Measurements from ENCODE around the gene TENT5D.
"Not testable (repeated sequence)": the region's sequence is repeated elsewhere in the genome, so short reads cannot be mapped to it uniquely, and the experiment has no call there.

Gene TENT5D

GRCh38 chrX:80420147-80420546 is at the start of gene TENT5D:
Gene TENT5D, plus strand, starts transcription at chrX:80420447. Its CDS starts 22,093 bp downstream, at chrX:80442540.
- no peak for DNase-seq

DNA sequence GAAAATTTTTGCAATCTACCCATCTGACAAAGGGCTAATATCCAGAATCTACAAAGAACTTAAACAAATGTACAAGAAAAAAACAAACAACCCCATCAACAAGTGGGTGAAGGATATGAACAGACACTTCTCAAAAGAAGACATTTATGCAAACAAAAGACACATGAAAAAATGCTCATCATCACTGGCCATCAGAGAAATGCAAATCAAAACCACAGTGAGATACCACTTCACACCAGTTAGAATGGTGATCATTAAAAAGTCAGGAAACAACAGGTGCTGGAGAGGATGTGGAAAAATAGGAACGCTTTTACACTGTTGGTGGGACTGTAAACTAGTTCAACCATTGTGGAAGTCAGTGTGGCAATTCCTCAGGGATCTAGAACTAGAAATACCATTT is 34.6 kb upstream of the TENT5D start:
- not testable (repeated sequence) for DNase-seq

- DNase-seq: no peak
Measured at GRCh38 chrX:80388206-80388605, 32.0 kb upstream of the TENT5D start.

- DNase-seq: no peak
Measured at GRCh38 chrX:80412042-80412441, 8.2 kb upstream of the TENT5D start.

DNA sequence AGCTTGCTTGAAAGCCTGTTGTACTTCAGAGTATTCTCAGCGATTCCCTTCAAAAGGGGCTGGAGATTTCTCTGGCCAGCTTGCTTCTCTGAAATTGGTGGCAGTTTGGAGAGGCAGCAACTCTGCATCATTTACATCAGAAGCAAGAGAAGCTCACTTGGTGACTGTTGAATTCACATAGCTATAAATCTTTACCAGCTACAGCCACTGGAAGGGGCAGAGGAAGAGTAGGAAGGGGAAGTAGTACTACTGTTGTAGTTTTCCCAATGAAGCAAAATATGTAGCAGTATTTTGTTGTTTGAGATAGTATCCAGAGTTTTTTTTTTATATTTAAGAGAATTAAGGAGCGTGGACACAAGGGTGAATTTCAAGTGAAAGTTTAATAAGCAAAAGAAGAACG is 2.8 kb downstream of the TENT5D start:
- DNase-seq: no peak

- DNase-seq: no peak
Measured at GRCh38 chrX:80423744-80424143, 3.5 kb downstream of the TENT5D start.

GRCh38 chrX:80430826-80431504 is 10.7 kb downstream of the TENT5D start:
- no peak for DNase-seq

DNA sequence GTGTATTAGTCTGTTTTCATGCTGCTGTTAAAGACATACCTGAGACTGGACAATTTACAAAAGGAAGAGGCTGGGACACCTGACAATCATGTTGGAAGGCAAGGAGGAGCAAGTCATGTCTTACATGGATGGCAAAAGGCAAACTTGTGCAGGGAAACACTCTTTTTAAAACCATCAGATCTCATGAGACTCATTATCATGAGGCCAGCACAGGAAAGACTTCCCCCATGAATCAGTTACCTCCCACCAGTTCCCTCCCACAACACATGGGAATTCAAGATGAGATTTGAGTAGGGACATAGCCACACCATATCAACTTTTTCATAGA is 11.2 kb downstream of the TENT5D start:
- no peak for DNase-seq

DNA sequence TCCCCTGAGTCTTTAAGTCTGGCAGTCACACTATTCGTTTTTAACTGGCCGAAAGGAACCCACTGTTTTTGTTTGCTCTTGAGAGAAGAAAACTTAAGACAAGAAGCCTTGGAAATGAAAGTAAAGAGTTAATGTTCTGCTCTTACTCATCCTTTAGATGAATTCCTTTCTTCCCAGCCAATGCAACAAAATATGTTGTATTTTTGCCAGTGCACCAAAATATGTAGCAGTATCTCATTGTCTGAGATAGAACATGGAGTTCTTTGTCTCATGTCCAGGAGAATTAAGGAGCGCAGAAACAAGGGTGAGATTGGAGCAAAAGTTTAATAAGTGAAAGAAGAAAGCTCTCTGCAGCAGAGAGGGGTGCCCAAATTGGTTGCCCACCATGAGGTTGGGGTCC is 12.2 kb downstream of the TENT5D start:
- no peak for DNase-seq

GRCh38 chrX:80432863-80433262 is 12.6 kb downstream of the TENT5D start:
- DNase-seq: no peak

GRCh38 chrX:80468166-80468565 is 47.9 kb downstream of the TENT5D start:
- DNase-seq: not testable (repeated sequence)

- no peak for DNase-seq
Measured at GRCh38 chrX:80471582-80471981, 51.3 kb downstream of the TENT5D start.

GRCh38 chrX:80485543-80485942 is 65.3 kb downstream of the TENT5D start:
- no peak for DNase-seq

GRCh38 chrX:80486299-80486698 is 66.1 kb downstream of the TENT5D start:
- no peak for DNase-seq

- no peak for DNase-seq
Measured at GRCh38 chrX:80489166-80489565, 68.9 kb downstream of the TENT5D start.

All from activated CD4-positive, CD25-positive, alpha-beta regulatory T cell (primary cell).